Stimulated activated CD4-positive, alpha-beta T cell treated with anti-CD3 and anti-CD28 coated beads, TNF-alpha, amount 100 ng/mL, for 24 hours (primary cell): ENCODE measurements around the gene HOXD4.

Experiments used
- DNase-seq, 3 experiments: peaks; one replicate each; pipeline ENCODE4 v3.0.0-alpha.2; 2020; ENCODE audit warnings: low read depth in 3 of 3

Gene HOXD4

DNA sequence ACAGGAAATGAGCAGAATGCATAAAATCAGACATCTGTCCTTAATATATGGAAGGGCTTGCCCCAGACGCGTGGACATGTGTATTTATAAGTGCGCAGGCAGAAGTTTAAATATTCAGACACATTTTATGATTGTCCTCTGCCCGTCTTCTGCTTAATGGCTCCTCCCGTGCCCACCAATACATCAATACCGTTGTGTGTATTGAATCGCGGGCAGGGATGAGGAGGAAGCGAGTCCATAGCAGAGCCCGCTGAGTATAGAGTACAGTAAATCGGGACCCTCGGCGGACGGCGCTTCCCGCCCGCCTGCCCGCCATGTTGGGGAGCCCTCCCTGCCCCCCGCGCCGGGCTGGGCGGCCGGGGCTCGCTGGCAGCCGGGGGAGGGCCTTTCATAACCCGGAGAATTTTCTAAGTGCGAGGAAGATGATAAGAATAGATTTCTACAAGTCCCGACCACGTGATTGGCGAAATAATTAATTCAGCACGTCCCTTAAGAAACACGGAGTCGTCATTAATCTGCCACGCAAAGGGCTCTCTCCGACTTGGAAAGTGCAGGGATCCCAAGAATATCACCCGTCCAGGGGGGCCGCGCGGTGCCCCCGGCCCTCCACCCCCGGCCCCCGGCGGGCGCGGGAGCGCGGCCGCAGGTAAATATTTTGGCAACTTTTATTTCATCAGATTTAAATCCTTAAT is 5.6 kb downstream of the HOXD4 start, which contains the start of gene HOXD3:
Gene HOXD3 (plus strand): TSS at position 501 of the 692 bp plus-strand sequence. CDS start 11,808 bp downstream, outside the sequence.
- DNase-seq = no peak

DNA sequence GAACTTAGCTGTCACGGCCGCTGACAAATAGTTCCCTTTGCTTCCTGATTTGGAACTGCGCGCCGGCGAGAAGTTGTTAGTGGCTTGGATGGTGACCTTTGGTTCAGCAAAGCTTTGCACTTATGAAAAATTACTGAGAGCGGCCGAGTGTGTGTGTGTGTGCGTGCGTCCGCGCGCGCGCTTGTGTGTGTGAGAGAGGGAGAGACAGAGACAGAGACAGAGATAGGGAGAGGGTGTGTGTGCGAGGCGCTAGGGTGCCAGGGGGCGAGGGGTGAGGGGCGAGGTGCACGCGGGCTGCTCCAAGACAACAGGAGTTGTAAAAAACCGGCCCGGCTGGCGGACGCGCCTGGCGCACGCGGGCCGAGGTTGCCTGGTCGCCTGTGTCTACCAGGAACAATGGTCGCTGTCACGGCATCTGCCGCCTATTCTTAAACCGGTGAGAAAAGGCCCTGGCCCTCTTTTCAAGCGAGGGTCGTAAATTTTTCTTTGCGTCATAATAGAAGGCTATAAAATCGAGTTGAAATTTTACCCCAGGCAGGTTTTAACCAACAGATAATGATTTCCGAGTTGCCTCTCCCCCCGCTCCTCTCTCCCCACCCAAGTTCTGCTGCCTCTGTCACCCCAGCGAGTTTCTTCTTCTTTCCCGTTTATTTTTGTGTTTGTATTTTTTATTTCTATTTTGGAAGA is 6.3 kb downstream of the HOXD4 start:
- DNase-seq = no peak

DNA sequence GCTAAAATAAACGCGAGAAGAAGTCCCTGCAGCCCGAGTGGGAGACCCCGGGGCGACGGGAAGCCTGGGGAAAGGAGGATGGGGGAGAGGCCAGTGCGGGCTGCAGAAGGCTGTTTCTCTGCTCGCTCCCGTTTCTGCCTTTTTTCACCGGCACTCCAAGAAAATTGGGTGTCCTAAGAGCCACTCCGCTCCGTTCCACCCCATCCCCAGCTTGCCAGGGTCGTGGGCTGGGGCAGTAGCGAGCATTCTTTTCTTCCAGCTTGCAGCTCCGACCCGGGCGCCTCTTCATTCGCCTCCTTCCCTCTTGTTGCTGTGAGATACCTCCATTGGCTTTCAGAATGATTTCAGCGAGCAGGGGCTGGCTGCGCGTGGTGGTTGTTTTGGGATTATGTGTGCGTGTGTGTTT is 6.8 kb downstream of the HOXD4 start:
- DNase-seq = no peak

DNA sequence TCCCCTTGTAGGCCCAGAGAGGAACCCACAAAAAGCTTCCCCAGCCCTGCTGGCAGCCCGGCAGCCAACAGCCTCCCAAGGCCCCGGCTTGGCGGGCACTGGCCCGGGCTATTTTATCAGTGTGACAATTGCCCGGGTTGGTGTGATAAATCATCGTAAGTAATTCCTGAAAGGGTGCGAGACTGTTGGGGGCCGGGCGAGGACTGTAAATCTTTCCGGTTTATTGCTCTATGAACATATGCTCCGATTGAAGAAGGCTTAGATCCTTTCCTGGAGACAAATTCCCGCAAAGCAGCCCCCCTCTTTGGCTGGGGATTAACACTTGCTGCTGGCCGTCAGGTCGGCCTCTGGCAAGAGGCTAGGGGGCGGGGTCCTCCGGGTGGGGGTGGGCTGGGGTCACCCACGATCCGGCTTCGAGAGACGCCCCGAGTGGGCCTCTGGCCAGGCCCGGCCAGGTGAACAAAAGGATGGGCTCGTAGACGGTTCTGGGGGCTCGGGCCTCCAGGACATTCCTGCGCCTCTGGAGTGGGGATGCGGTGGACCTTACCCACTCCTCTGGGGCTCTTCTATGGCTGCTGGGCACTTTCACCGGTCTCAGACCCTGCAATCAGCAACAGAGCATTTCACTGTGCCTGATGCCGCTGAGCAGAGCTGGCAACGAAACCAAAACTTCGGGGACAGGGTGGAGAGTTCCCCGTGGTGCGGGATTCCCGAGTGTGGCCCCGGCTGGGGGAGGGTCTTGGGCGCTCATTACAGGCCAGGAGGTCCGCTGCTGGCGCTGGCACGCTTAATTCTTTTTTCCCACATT is 7.7 kb downstream of the HOXD4 start:
- DNase-seq = no peak

DNA sequence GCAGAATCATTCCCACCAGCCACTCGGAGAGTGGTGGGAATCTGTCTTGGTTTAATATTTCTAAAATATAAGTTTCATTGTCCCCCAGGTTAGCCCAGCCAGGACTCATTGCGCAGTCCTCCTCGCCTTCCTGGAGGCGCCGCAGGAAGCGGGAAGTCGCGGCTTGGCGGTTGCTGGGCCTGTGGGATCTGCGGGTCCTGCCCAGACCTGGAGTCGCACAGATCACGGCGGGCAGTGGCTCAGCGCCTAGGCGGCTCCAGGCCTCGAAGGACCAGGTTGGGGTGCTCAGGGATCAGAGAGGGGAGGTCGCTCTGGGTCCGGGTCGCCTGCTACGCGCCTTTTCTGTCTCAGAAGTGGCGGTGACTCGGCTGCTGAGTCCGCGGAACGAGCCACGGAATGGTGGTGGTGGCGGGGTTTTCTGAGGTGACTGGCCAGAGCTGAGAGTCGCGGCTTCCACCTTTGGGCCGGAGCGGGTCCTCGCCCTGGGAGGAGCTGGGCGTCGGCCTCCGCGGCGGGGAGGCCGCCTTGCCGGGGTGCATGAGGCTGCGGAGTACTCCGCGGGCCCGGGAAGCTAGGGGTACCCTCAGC is 8.4 kb downstream of the HOXD4 start:
- DNase-seq = no peak

DNA sequence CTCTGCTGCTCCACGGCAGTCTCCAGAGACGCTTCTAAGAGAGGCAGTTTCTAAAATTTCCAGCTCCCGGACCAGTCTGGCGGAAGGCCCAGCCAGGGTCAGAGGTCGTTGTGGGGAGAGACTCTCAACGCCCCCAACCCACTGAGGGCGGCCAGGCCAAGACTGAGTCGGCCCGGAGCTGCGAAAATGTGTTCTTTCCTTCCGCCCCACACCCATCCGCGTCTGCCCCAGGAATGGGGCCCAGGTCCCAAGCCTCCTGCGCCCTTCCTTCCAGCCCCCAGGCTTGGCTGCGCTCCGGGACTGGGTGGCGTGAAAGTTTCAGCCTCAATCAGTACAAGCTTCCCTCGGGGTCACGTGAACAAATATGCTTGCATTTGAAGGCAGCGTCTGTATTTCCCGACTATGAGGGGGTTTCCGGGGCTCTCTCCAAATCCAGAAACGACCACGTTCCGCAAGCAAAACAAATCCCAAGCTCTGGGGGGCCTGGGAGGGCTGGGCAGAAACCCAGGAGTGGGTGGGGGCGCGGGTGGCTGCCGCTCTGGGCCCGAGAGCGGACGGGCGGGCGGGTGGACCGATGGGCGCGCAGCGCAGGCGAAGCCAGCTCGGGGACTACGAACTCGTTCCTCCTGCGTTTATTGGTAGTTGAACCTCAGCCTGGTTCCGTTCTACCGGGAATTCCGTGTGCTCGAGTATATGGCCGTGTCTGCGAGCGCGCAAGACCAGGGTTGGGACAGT is 9.1 kb downstream of the HOXD4 start:
- no peak for DNase-seq

DNA sequence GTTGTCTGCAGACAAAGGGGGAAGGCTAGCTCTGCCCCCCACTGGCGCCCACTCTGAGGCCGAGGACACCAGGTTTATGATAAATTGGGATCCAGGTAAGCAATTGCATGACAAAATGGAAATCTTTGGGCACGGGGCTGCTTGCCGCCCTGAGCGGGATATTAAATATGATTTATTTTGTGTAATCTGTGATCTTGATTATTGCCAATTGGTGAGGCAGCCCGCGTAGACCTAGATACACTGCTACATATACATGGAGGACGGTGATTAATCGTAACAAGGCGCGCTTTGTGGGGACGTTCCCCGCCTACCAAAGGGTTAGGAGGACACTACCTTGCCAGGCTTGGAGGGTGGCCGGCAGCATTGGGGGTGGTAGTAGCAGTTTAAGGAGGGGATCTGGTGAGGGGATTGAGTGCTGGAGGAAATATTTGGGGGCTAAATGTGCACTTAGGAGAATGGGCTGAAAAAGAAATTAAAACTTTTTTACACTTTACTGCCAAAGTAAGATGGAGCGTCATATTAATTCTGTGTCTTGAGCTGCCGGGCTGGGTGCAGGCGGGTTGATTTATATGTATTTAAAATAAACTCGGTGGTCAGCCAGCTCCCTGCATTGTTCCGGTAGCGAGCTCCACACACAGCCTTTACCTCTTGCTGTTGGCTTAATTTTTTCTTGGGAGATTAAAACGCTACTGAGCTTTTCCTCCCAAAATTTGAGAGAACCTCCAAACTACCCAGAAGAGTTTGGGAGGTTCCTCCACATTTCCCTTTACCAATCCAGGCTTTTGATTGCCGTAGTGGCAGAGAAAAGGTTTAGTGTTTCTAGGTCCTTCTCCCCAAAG is 9.9 kb downstream of the HOXD4 start:
- DNase-seq = no peak

DNA sequence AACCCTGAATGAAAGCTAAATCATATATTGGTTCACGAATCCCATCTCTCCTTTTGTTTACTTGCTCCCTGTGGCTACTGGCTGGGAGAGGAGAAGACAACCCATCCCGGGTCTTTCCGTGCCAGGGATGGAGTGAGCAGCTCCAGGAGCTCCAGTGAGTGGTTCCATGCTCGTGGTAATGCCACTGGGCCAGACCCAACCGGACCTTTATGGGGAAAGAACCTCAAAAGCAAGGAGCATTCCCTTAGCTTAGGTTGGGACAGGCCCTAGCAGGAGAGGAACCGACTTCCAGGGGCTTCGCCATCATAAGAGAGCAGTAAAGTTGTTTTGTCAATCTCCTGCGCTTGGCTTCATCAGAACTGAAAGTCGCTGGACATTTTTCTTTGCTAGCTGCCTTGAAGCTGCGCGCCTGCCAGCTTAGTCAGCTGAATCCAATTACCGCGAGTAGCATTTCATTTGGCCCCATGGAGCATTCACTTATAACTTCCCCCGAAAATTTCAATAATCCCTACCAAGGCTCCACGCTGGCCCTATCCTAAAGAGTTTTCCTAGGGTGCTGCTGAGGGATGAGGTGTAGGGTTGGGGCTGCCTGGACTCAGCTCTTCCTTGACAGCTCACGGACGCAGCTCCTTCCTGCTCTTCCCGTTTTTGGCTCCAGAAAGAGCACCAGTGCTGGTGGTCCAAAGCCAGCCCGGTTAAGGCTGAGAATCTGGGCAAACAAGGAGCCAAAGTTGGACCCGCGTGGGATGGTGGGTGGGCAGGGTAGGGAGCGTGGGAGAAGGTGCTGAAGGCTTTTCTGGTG is 10.7 kb downstream of the HOXD4 start:
- DNase-seq = no peak

DNA sequence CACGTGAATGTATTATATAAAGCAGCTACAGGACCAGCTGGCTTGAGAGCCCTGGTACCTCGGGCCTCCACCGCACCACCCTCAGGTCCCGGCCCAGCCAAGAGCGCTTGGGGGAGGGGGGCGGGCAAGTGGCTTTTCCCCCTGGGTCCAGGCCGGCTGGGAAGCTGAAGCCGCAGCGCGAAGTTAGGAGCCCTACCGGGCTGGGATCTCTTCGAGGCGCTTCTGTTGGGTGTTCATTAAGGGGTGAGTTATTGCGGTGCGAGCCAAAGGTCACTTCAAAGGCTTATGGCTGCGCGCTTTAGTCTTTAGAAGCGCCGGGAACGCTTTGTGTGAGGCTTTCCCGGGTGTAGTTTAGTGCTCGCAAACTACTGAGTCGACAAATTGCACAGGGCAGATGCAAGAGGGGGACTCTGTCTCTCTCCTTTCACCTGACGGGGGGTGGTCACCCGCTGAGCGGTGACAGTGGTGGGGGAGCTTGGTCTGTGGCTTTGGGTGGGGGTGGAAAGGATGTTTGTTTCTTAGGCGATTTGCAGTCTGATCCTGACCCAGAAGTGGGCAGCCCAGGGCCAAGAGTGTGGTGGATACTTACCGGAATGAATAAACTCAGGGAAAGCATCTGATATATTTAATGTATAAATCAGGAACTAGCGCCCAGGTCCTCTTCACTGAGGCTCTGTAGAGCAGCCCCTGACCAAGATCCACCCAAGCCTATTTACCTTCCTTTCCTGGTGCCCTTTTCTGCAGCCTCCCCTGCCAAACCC is 11.7 kb downstream of the HOXD4 start:
- DNase-seq = no peak

DNA sequence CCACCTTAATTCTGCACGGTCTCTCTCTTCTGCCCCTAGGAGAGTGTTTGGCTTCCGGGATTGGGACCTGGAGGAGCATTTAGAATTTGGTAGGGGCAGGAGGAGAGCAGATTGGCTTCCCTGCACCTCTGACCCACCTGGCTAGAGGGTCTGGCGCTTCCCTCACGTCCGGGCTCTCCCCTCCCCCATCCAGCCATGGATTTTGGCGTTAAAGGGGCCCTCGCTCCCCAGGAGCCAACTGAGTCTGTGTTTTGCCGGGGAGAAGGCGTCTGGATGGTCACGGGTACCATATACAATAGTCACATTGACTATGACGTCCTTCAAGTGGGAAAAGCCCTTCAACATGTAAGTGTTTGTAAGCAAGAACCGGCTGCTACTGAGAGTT is 12.3 kb downstream of the HOXD4 start:
- no peak for DNase-seq

DNA sequence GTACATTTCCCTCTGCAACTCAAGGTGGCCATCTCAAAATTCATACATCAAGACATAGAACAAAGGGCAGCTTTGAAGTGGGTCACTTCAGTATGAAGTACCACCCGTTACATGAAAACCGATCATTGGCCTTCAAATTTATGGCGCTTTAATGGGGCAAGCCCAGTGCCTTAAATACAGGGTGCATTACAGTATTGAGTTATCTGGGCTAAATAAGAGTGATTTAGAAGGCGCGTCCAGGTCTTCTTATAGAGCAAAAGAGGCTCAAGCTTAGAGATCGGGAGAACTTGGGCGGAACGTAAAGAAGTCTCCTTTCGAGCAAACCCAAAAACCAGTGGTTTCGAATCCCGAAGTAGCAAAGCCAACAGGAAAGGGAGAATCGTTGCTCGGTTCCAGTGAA is 12.9 kb downstream of the HOXD4 start:
- no peak for DNase-seq

DNA sequence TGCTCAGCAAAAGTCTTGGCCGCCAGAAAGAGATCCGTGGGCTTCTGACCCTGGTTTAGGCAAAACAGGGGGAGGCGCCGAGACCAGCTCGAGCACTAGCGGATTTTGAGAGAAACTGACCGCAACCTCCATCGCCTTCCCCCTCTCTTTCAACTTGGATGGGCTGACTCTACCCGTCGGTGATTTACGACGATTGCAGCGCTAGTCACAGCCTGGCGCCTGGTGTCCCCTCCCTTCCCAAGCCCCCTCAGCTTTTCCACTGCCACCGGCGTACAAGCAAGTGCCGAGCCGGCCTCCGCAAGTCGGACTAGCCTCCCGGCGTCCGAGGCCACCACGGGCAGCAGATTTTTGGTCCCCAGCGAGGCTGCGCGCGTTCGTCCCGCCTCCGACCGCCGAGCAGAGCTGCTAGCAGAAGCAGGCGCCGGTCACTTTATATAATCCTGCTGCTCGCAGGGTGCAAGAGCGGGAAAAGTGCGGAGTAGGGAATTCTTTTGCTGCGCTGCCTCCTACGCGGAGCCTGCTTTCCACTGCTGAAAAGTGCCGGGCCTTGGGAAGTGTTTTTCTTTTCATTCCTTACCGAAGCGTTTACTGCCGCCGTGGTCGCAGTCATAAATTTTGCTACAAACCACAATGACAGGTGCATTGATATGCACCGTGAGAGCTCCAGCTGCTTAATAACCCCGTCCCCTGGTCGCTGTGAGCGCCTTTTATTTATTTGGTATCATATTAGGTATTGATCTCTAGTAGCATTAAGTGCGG is 13.4 kb downstream of the HOXD4 start:
- no peak for DNase-seq

DNA sequence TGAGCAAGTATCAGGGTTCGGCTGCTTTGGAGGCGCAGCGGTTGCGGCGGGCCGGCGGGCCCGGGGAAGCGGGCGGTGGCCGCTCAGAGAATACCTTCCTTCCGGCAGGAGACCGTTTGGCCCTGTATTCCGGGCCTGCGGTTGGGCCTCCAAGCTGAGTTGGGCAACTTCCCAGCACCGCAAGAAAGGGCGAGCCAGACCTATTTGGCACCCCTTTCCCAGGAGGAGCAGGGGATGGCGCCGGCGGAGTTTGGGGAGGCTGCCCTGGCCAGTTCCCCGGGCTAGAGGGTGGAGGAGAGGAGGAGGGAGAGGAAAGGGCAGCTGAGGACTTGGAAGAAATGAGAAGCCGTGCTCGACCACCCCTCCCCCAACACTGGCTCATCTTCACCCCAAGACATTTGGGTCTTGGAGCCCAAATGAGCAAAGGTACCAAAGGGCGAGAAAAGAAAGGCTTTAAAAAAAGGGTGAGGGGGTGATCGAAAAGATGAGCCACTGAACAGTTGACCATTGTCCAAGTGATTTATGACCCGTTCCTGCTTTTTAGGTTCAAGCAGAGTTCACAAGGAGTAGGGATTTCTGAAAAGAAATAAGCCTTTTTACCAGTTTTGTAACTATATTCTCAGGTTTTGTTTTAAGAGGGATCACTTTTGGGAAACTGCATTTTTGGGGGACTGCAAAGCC is 14.2 kb downstream of the HOXD4 start:
- no peak for DNase-seq

DNA sequence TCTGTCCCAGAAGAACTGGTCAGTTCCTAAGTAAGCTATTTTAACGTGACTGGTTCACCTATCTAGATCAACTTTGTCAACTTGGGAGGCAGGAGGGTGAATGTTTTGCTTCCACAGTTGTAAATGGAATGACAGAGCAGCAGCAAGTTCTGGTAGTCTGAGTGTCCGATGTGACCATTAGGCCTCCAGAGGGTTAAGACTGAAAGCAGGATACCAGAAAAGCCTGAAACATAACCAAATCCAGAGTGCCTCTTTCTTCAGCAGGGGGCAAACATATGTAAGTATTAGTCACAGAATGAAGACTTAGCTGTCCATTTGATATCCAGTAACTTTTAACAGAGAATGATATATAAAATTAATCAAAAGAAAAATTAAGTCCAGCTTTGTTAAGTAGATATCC is 14.9 kb downstream of the HOXD4 start:
- DNase-seq = no peak

DNA sequence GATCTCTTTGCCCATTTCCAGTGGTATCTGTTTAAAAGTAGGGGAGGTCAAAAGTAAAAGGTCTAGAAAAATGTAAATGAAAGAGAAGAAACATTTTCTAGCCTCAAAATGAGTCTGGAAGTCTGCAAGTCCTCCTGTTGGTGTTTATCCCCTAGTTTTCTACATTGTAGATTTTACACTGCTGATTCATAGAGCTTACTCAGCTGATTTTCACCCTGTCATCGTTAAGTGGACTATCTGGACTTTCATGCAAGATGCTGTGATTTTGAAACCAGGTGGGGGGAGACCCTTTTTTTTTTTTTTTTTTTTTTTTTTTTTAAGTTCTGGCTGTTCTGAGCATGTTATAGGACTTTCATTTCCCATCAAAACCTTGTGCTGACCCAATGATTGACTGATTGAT is 16.0 kb downstream of the HOXD4 start:
- DNase-seq = no peak

DNA sequence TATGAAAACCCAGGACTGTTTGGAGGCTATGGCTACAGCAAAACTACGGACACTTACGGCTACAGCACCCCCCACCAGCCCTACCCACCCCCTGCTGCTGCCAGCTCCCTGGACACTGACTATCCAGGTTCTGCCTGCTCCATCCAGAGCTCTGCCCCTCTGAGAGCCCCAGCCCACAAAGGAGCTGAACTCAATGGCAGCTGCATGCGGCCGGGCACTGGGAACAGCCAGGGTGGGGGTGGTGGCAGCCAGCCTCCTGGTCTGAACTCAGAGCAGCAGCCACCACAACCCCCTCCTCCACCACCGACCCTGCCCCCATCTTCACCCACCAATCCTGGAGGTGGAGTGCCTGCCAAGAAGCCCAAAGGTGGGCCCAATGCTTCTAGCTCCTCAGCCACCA is 17.8 kb downstream of the HOXD4 start:
- DNase-seq = no peak

DNA sequence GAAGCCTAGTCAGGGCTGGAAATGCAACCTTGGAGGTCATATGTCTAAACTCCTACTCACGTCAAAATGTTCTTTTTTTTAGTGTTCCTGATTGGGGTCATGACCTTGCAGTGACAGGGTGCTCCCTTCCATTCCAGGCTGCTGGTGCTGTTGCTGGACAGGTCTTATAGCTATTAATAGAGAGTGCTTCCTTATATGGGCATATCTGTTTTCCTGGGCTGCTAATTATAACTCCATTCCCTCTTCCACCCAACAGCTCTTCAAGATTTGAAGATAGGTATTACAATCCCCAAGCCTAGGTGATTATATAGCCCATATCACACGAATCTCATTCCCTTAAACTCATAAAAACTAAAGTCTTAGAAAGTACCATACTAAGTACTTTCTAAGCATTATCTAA is 18.4 kb downstream of the HOXD4 start:
- DNase-seq = no peak
